HG03457 (cell line): Measurements from ENCODE around the gene RBM47.
A peak's percentile ranks its signal among the peaks of the same experiment; 100 is the strongest.

ENCODE experiments used
- ATAC-seq: cut with Tn5 transposase; IDR thresholded peaks from one replicate; pipeline ENCODE4 v1.9.1; 2021; ENCODE audit warnings: moderate number of reproducible peaks; ENCODE audit not compliant: unreplicated experiment

The RBM47 gene

DNA sequence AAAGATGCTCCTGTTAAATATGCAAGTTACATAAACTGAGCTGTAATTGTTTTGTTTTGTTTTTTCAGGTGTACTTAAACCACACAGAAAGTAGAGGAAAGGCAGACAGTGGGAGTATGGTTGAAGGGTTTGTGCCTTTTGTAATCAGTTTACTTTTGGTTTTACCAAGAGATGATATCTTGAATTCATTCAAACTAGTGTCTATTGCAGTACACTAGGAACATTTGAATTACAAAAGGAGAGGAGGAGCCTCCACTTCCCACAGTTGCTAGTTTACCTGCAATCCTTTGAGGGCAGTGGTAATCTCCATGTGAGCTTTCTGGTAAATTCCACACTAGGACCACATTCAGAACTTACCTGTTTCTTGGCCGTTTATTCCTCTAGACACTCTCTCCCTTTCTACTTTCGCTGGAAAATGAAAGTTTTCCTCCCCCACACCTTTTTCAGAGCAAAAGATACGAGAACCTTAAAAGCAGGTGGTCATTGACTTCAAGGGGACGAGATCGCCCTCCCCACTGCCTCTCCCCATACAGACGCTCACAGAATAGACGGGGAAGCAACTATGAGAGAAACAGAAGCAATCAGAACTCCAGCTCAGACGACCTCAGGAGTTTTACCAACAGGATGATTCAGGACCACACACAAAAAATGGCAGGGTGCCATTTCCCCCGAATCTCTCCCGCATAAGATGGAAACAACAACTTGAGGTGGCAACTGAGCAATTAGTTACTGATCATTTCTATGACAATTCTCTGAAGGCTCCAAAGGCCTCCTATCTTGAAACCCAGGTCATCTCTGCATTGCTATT is 3.3 kb downstream of the RBM47 start:
- no peak for ATAC-seq

DNA sequence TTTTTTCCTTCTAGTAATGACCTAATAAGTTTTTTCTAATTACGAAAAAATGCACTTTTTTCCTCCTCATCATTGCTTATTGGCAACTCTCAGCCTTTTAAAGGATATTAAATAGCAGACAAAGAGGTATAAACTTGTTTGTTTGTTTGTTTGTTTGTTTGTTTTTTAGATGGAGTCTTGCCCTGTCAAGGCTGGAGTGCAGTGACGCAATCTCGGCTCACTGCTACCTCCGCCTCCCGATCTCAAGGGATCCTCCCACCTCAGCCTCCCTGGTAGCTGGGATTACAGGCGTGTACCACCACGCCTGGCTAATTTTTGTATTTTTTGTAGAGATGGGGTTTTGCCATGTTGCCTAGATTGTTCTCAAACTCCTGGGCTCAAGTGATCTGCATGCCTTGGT is 6.0 kb downstream of the RBM47 start:
- no peak for ATAC-seq

DNA sequence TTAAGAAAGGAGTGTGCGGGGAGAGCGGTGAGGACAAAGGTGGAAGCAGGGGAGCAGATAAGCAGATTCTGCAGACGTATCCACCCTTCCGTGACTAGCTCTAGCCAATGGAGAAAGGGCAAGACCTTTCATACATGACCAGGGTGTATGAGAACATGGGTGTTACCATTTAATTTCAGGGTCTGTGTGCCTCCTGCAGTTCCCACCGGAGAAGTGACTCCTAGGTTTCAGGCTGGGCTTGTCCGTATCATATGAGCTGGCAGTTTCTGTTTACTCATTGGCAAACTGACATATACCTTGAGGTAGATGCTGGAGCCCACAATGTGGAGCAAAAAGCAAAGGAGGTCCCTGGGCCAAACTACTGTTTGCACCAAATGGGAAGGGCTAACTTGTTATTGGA is 6.8 kb downstream of the RBM47 start:
- no peak for ATAC-seq

GRCh38 chr4:40621592-40622512 is 7.8 kb downstream of the RBM47 start:
- ATAC-seq: peak; percentile 56

DNA sequence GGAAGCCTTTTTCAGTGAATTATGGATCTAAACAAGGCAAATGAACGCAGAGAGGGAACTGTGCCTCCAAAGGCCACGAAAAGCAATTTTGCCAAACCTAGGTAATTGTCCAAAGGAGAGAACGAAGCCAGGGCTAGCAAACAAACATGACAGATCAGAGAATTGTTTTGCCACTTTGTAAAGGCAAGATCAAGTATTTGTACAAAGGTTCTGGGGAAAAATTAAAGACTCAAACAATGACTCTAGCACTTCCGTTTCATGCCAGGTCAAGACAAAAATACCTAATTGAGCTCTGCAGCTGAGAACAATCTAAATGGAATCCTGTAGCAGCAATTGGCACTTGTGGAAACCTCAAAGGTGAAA is 8.5 kb downstream of the RBM47 start:
- ATAC-seq: no peak

GRCh38 chr4:40619600-40619999 is 10.1 kb downstream of the RBM47 start:
- no peak for ATAC-seq

DNA sequence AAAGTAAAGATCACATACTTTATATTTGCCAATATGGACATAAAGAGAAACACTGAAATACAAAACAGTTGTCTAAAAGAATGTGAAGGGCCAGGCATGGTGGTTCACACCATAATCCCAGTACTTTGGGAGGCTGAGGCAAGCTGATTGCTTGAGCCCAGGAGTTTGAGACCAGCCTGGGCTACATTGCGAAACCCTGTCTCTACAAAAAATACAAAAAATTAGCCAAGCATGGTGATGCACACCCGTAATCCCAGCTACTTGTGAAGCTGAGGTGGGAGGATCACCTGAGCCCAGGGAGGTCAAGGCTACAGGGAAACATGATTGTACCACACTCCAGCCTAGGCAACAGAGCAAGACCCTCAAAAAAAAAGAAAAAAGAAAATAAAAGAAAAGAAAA is 11.8 kb downstream of the RBM47 start:
- no peak for ATAC-seq

DNA sequence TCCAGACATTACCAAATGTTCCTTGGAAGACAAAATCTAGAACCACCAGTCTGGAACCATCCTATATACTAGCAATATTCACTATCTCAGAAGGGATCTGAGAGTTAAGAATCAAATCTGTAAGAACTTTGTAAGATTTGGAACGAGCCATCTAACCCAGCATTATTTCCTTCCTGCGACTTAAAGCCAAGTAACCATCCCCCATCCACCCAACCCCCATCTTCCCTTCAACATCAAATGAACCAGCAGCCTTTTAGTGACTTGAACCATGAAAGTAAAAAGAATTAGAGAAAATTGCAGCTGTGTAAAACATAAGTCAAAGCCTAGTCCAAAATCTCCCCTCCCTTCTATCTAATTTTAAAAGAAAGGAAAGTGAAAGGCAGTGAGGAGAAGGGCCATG is 15.6 kb downstream of the RBM47 start:
- no peak for ATAC-seq

DNA sequence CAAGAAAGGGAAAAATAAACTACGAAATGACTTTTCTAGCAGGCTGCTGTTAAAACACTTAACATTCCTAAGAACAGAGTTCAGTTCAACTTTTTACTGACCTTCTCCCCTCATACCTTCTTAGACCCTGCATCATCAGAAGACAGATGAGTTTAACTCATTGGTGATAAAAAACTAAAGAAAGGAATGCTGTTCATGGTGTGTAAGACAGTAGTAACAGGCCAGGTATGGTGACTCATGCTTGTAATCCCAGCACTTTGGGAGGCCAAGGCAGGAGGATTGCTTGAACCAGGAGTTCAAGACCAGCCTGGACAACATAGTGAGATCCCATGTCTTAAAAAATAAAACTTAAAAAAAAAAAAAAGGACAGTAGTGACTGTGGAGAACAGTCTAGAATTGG is 16.2 kb downstream of the RBM47 start:
- no peak for ATAC-seq

GRCh38 chr4:40612831-40613230 is 16.8 kb downstream of the RBM47 start:
- no peak for ATAC-seq

- ATAC-seq: no peak
Observed at GRCh38 chr4:40612283-40612682, 17.4 kb downstream of the RBM47 start.

DNA sequence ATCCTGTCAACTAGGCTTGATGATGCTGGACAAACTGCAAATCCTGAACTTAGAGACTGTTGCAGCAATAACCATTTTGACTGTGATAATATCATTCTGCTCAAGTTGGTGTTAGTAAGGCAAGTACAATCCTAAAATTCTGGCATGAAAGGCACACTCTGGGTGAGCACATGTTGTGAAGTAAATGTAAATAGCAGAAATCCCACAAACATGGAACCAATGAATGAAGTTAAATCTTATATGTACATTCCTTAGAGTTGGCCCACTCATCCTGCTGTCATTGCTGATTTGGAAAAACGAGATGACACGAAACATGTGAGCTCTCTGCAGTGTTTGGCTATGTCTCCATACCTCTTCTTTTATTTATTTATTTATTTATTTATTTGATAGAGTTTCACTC is 21.0 kb downstream of the RBM47 start:
- ATAC-seq: no peak

DNA sequence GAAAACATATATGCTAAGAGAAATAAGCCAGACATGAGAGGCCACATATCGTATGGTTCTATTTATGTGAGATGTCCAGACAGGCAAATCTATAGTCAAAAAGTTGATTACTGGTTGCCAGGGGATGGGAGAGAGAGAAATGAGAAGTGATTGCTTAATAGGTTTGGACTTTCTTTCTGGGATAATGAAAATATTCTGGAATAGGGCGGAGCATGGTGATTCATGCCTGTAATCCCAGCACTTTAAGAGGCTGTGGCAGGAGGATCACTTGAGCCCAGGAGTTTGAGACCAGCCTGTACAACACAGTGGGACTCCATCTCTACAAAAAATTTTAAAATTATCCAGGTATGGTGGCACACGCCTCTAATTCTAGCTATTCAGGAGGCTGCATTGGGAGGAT is 22.4 kb downstream of the RBM47 start:
- no peak for ATAC-seq

DNA sequence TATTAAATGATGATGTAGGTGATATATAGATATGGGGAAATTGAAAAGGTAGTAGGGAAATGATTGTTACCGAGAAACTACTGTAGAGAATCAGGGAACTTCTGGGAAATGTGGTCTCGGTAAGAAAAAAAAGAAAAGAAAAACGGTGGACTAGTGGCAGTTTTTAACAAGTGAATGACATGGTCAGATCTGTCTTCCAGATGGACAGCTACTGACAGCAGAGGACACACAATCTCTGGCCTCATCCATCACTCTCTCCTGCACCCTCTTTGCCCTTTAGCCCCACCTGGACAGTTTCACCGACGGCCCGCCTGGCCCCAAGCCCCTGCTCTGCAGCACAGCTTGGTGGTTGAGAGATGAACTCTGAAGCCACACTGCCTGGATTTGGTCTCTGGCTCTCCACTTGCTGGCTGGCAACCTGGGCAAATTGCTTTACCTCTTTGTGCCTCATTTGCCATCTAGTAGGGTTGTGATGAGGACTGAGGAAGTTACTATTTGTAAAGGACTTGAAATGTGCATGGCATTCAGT is 23.4 kb downstream of the RBM47 start:
- ATAC-seq: no peak

DNA sequence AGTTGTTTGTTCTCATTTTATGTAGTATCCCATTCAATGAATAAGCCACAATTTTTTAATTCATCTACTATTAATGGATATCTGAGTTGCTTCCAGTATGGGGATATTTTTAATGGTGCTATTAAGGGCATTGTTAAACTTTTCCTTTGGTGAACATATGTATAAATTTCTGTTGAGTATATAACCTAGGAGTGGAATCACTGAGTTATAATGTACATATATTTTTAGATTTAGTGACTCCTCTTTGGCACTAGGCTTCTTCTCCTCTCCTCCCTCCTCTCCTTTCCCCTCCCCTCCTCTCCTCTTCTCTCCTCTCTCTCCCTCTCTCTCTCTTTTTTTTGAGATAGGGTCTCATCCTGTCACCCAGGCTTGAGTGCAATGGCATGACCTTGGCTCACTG is 26.4 kb downstream of the RBM47 start:
- no peak for ATAC-seq

DNA sequence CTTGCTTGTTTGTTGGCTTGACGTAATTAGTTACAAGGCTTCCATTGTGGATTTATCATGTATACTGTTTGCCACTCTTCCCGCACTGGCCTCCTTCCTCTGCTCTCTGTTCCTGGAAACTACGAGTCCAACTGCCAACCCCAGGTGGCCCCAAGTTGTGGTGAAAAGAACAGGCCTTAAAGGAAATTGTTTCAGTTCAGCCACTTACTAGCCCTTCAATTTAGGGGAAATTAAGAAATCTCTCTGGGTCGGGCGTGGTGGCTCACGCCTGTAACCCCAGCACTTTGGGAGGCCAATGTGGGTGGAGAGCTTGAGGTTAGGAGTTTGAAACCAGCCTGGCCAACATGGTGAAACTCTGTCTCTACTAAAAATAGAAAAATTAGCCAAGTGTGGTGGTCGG is 28.0 kb downstream of the RBM47 start:
- no peak for ATAC-seq

- ATAC-seq: no peak
Observed at GRCh38 chr4:40600850-40601249, 28.8 kb downstream of the RBM47 start.

- ATAC-seq: no peak
Observed at GRCh38 chr4:40599431-40599830, 30.2 kb downstream of the RBM47 start.

- no peak for ATAC-seq
Observed at GRCh38 chr4:40596522-40596921, 33.1 kb downstream of the RBM47 start.

GRCh38 chr4:40595981-40596380 is 33.7 kb downstream of the RBM47 start:
- ATAC-seq: no peak

DNA sequence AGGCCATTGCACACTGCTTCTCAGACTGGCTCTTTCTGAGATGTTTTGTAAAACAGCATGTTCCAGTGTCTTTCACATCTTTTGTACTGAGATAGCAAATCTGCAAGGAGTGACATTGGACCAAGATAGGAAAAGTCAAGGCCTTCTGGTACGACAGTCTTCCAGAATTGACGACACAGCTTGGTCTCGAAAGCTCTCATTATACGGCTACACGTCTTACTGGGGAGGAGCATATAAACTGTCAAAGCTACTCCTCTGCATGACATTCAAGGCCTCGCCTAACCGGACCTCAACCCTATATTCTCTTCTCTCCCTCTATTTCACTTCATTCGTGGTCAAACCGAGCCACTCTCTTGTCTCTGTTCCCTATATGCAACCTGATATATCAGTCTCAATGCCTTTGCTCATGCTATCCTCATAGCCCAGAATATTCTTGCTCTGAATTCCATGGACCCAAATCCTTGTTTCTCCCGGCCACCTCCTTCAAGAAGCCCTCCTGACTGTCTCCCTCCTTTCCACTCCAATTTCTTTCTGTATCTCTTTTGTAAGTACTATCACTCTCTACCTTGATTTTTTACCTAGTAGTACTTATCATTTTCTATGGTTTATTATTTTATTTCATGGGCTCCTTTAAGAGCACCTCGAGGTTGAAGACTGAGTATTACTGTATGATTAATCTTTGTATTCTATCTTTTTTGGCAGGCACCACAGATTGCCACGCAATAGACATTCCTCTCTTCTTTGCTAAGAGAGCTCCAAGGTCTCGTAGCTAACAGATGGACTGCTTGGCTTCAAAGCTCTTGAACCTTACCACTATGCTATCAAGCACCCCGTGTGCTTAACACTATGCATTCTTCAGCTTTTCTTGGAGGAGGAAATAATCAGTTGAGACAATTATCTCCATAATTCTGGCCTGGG is 35.1 kb downstream of the RBM47 start:
- ATAC-seq: no peak
